Suppressor macrophage treated with lipopolysaccharide for 1 hour (primary cell): ENCODE results near the gene KCNJ10.

Experiments used
- DNase-seq, 3 donors: peaks; one replicate each; pipeline ENCODE4 v3.0.0-alpha.2; 2020 to 2022

Gene KCNJ10

GRCh38 chr1:160082926-160083325, 13.0 kb upstream of the KCNJ10 start:
- peak in 2 of 3 donors; percentile 17 to 25 for DNase-seq

GRCh38 chr1:160082487-160082886, 12.5 kb upstream of the KCNJ10 start:
- DNase-seq = no peak

- DNase-seq = peak; percentile 23 to 37 (median 29)
Observed at GRCh38 chr1:160081261-160081936, 11.4 kb upstream of the KCNJ10 start, which contains the start of gene KCNJ9. TSS of gene KCNJ9 (plus strand) at chr1:160081538. CDS start at chr1:160084031, 2,493 bp downstream.

- DNase-seq = no peak
Observed at GRCh38 chr1:160080381-160081100, 10.6 kb upstream of the KCNJ10 start.

- DNase-seq = no peak
Observed at GRCh38 chr1:160079448-160079847, 9.5 kb upstream of the KCNJ10 start.

- DNase-seq = peak; percentile 70 to 81 (median 70)
Observed at GRCh38 chr1:160078512-160079195, 8.7 kb upstream of the KCNJ10 start.

- peak; percentile 70 to 71 (median 71) for DNase-seq
Observed at GRCh38 chr1:160077486-160077885, 7.5 kb upstream of the KCNJ10 start.

- DNase-seq = peak; percentile 31 to 49 (median 42)
Observed at GRCh38 chr1:160076295-160076694, 6.3 kb upstream of the KCNJ10 start.

- DNase-seq = peak; percentile 75 to 92 (median 88)
Observed at GRCh38 chr1:160075836-160076235, 5.9 kb upstream of the KCNJ10 start.

- DNase-seq = no peak
Observed at GRCh38 chr1:160074865-160075264, 4.9 kb upstream of the KCNJ10 start.

- no peak for DNase-seq
Observed at GRCh38 chr1:160071289-160071688, 1.3 kb upstream of the KCNJ10 start.

GRCh38 chr1:160070243-160071163, 543 bp upstream of the KCNJ10 start:
- DNase-seq = peak; percentile 68 to 84 (median 70)

- DNase-seq = no peak
Observed at GRCh38 chr1:160068225-160068624, 1.7 kb downstream of the KCNJ10 start.

GRCh38 chr1:160066829-160067745, 2.9 kb downstream of the KCNJ10 start:
- no peak for DNase-seq

GRCh38 chr1:160064746-160065145, 5.2 kb downstream of the KCNJ10 start:
- no peak for DNase-seq

- peak in 1 of 3 donors; percentile 29 for DNase-seq
Observed at GRCh38 chr1:160064164-160064563, 5.8 kb downstream of the KCNJ10 start.

GRCh38 chr1:160063176-160063575, 6.8 kb downstream of the KCNJ10 start:
- DNase-seq = peak in 2 of 3 donors; percentile 35 to 38

GRCh38 chr1:160062230-160062532, 7.8 kb downstream of the KCNJ10 start:
- no peak for DNase-seq

GRCh38 chr1:160061369-160062229, 8.4 kb downstream of the KCNJ10 start:
- DNase-seq = no peak

- DNase-seq = no peak
Observed at GRCh38 chr1:160058087-160058486, 11.9 kb downstream of the KCNJ10 start.
